GM12891 (cell line): ENCODE data around the gene SLAIN2.

Experiments used
- POLR2A ChIP-seq: IDR thresholded peaks from 2 replicates; pipeline ENCODE4 v1.6.1; 2011; ENCODE audit warnings: low read depth, low read length, control low read depth
- POLR2AphosphoS5 ChIP-seq: IDR thresholded peaks from 2 replicates; pipeline ENCODE4 v1.6.1; 2011; ENCODE audit warnings: low read depth, low read length, control low read depth
- TAF1 ChIP-seq: IDR thresholded peaks from 2 replicates; pipeline ENCODE4 v1.6.1; 2011; ENCODE audit warnings: low read depth, low read length, control low read depth

DNA sequence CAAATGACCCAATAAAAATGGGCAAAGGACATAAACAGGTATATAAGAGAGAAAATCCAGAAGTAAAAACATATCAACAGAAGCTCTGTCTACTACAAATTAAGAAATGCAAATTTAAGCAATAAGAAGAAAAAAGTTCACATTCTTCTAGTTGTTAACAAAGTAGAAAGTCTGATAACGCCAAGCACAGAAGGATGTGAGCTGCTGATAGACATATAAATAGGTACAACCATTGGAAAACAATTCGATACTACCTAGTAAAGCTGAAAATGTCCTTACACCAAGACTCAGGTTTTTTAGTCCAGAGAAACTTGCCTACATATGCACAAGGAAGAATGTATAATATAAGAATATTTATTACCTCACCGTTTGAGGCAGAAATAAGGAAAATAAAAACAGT, 35.8 kb upstream of the SLAIN2 start:
- no peak for TF ChIP-seq POLR2AphosphoS5
- no peak for TF ChIP-seq TAF1
- TF ChIP-seq POLR2A = no peak
